T-helper 22 cell (primary cell): ENCODE measurements around the gene ADGB.
"Not testable (repeated sequence)": the region's sequence is repeated elsewhere in the genome, so short reads cannot be mapped to it uniquely, and the experiment has no call there.

Source experiments
- DNase-seq: peaks from one replicate; pipeline ENCODE4 v3.0.0-alpha.2; 2020; ENCODE audit warnings: low read depth

ADGB gene

GRCh38 chr6:146768722-146769121, 169.9 kb downstream of the ADGB start:
- DNase-seq, result no peak

GRCh38 chr6:146770275-146770964, 171.6 kb downstream of the ADGB start:
- DNase-seq, result no peak

- peak; percentile 24 for DNase-seq
These were observed 172.4 kb downstream of the ADGB start for GRCh38 chr6:146770965-146771735.

GRCh38 chr6:146775220-146775619, 176.4 kb downstream of the ADGB start:
- DNase-seq, result no peak

GRCh38 chr6:146781836-146782235, 183.1 kb downstream of the ADGB start:
- no peak for DNase-seq

GRCh38 chr6:146785001-146785585, 186.3 kb downstream of the ADGB start:
- no peak for DNase-seq

- no peak for DNase-seq
These were observed 189.2 kb downstream of the ADGB start for GRCh38 chr6:146787876-146788508.

- no peak for DNase-seq
These were observed 191.9 kb downstream of the ADGB start for GRCh38 chr6:146790561-146791091.

- DNase-seq, result no peak
These were observed 193.2 kb downstream of the ADGB start for GRCh38 chr6:146791930-146792329.

- not testable (repeated sequence) for DNase-seq
These were observed 194.4 kb downstream of the ADGB start for GRCh38 chr6:146793218-146793617.

- DNase-seq, result no peak
These were observed 196.8 kb downstream of the ADGB start for GRCh38 chr6:146795479-146796133.

GRCh38 chr6:146803167-146803566, 204.4 kb downstream of the ADGB start:
- DNase-seq, result not testable (repeated sequence)

GRCh38 chr6:146803601-146804000, 204.8 kb downstream of the ADGB start:
- DNase-seq, result no peak

- no peak for DNase-seq
These were observed 207.0 kb downstream of the ADGB start for GRCh38 chr6:146805546-146806325.

- DNase-seq, result not testable (repeated sequence)
These were observed 210.2 kb downstream of the ADGB start for GRCh38 chr6:146809014-146809413.

GRCh38 chr6:146812811-146813321, 214.1 kb downstream of the ADGB start:
- not testable (repeated sequence) for DNase-seq

GRCh38 chr6:146813554-146813953, 214.8 kb downstream of the ADGB start:
- DNase-seq, result no peak

GRCh38 chr6:146814148-146814750, 215.5 kb downstream of the ADGB start:
- no peak for DNase-seq

GRCh38 chr6:146815511-146816462, 217.0 kb downstream of the ADGB start:
- not testable (repeated sequence) for DNase-seq
